Smooth muscle cell (in vitro differentiated cells): ENCODE data around the gene PSAP. TPM values are rescaled to one million over a fixed set of nuclear protein-coding genes. Genes with fewer than 3 reads are reported as not detected.

Experiments used
- DNase-seq: peaks from one replicate; lab custom pipeline; 2025; ENCODE audit not compliant: unreplicated experiment; lab: John Stamatoyannopoulos, UW
- H2AFZ ChIP-seq: fragments of 200-600 bp; sonication (generic); 2 replicates; pipeline ENCODE4 v1.6.0; 2016; ENCODE audit warnings: antibody characterized with exemption, low read depth, mild to moderate bottlenecking
- H3F3A ChIP-seq: fragments of 200-600 bp; sonication (generic); 2 replicates; pipeline ENCODE4 v1.6.0; 2017; ENCODE audit warnings: antibody characterized with exemption, low read depth
- H3K27ac ChIP-seq: fragments of 200-600 bp; sonication (generic); 2 replicates; pipeline ENCODE4 v1.5.1; 2016; ENCODE audit warnings: low read depth, mild to moderate bottlenecking
- H3K27me3 ChIP-seq: fragments of 200-600 bp; sonication (generic); 2 replicates; pipeline ENCODE4 v1.6.1; 2016; ENCODE audit warnings: low read depth, mild to moderate bottlenecking
- H3K36me3 ChIP-seq: fragments of 200-600 bp; sonication (generic); 2 replicates; pipeline ENCODE4 v1.5.1; 2016; ENCODE audit warnings: low read depth
- H3K4me1 ChIP-seq: fragments of 200-600 bp; sonication (generic); 2 replicates; pipeline ENCODE4 v1.5.1; 2016; ENCODE audit warnings: low read depth
- H3K4me2 ChIP-seq: fragments of 200-600 bp; sonication (generic); 2 replicates; pipeline ENCODE4 v1.6.0; 2016; ENCODE audit warnings: mild to moderate bottlenecking
- H3K4me3 ChIP-seq: fragments of 200-600 bp; sonication (generic); 2 replicates; pipeline ENCODE4 v1.5.1; 2016; ENCODE audit warnings: mild to moderate bottlenecking
- H3K79me2 ChIP-seq: fragments of 200-600 bp; sonication (generic); 2 replicates; pipeline ENCODE4 v1.6.0; 2016; ENCODE audit warnings: low read depth, mild to moderate bottlenecking
- H3K9ac ChIP-seq: fragments of 200-600 bp; sonication (generic); 2 replicates; pipeline ENCODE4 v1.6.0; 2016; ENCODE audit warnings: low read depth
- H3K9me3 ChIP-seq: fragments of 200-600 bp; sonication (generic); replicated peaks from 2 replicates; pipeline ENCODE4 v1.5.1; 2016; ENCODE audit warnings: low read depth
- H4K20me1 ChIP-seq: fragments of 200-600 bp; sonication (generic); 2 replicates; pipeline ENCODE4 v1.6.0; 2016; ENCODE audit warnings: low read depth
- WGBS: methylation state at CpG from one replicate; pipeline ENCODE4 v1.1.7; 2016; ENCODE audit warnings: low lambda C conversion rate; 5-methylcytosine and 5-hydroxymethylcytosine counted together
- polyA plus RNA-seq: library from polyadenylated mRNA; unstranded; fragments of >200 nt; fragmentation: Nextera tagmentation; extraction: Ambion mirVana; gene quantifications from 2 replicates; pipeline ENCODE4 v1.2.1, GENCODE V29; 2016
- total RNA-seq: library from RNA; depleted of rRNA; stranded (reverse); fragments of >200 nt; gene quantifications from 2 replicates; pipeline ENCODE4 v1.2.3, GENCODE V29; 2014
- TF ChIP-seq, protein P1 (sequence below): fragments of 200-600 bp; sonication (generic); IDR thresholded peaks from 2 replicates; pipeline ENCODE4 v1.5.1; 2017; ENCODE audit warnings: borderline replicate concordance, mild to moderate bottlenecking, antibody characterized with exemption; ENCODE audit not compliant: insufficient read depth, poor library complexity, severe bottlenecking

PSAP gene
- total and polyA plus RNA-seq, 2 experiments from 2014 or later: 282 to 500 TPM

DNA sequence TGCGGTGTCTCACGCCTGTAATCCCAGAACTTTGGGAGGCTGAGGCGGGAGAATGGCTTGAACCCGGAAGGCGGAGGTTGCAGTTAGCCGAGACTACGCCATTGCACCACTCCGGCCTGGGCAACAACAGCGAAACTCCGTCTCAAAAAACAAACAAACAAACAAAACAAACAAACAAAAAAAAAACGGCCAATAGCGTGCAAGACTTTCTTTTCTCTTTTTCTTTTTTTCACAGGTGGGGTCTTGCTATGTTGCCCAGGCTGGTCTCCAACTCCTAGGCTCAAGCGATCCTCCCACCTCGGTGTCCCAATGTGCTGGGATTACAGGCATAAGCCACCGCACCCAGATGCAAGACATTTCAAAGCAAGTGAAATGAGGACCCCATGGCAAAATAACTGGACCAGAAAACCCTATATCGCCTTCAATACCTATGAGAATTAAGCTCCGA, 1.6 kb downstream of the PSAP start:
- no peaks in the 10 kb centered on the region for H3K36me3 ChIP-seq
- H3K4me3 ChIP-seq: peak overlapping the region; percentile 87
- H3F3A ChIP-seq: no peaks in the 10 kb centered on the region
- 97% methylated on average over 17 of the region's 17 CpGs for WGBS
- no peaks in the 10 kb centered on the region for H3K27me3 ChIP-seq
- peaks cover 24% of the 10 kb centered on the region for H3K4me1 ChIP-seq
- H3K79me2 ChIP-seq: peaks cover 64% of the 10 kb centered on the region
- H3K4me2 ChIP-seq: peak overlapping the region; percentile 98
- peaks cover 57% of the 10 kb centered on the region for H4K20me1 ChIP-seq
- no peak overlapping the region for H3K27ac ChIP-seq
- no peak overlapping the region for H3K9ac ChIP-seq
- no peak for DNase-seq
- H3K9me3 ChIP-seq: no peaks in the 10 kb centered on the region
- TF ChIP-seq, protein P1, sequence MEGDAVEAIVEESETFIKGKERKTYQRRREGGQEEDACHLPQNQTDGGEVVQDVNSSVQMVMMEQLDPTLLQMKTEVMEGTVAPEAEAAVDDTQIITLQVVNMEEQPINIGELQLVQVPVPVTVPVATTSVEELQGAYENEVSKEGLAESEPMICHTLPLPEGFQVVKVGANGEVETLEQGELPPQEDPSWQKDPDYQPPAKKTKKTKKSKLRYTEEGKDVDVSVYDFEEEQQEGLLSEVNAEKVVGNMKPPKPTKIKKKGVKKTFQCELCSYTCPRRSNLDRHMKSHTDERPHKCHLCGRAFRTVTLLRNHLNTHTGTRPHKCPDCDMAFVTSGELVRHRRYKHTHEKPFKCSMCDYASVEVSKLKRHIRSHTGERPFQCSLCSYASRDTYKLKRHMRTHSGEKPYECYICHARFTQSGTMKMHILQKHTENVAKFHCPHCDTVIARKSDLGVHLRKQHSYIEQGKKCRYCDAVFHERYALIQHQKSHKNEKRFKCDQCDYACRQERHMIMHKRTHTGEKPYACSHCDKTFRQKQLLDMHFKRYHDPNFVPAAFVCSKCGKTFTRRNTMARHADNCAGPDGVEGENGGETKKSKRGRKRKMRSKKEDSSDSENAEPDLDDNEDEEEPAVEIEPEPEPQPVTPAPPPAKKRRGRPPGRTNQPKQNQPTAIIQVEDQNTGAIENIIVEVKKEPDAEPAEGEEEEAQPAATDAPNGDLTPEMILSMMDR: no peak
- H2AFZ ChIP-seq: no peak overlapping the region

DNA sequence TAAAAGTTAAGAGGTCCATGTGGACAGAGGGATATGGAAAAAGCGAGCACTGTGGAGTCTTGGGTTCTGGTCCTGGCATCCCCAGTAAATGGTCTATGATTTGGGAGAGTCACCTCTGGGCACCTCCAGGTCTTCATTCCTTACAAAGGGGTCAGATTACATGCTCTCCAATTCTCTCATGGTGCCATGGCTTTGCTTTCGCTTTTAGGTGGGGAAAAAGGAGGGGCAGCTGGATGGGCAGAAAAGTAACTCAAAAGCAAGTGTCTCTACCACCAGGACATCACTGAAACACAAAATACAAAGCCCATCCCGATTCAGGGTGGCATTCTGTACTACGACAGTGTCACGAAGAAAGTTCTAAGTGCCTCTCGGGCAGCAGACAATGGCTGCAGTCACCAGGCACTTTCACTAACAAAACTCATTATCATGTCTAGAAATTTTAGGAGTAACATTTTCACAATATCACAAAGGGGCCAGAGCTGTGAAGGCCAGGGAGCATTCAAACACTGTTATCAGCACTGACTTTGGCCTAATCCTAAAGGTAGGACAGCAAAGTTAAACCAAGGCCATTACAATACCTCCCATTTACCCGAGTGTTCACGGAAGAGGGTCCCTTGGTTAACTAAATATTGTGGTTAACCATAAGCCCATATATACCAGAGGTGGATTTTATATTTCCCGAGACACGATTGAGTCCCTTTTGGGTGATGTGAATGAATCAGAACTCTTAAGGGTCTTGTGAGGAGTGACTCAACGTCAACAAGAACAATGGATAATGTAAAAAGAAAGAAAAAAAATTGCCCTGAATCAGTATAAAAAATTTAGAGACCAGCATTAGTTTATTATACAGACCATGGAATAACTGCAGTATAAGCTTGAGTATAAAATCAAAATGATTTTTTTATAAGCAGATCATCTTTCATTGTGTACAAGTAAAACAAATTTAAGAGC, 2.5 kb downstream of the PSAP start:
- Histone ChIP-seq H3K4me1 (peaks cover 24% of the 10 kb centered on the region), H3K4me3 (peak overlapping the region; percentile 87), H3K79me2 (peaks cover 73% of the 10 kb centered on the region), H3K36me3 (no peaks in the 10 kb centered on the region), H3K27me3 (no peaks in the 10 kb centered on the region), H2AFZ (no peak overlapping the region), H4K20me1 (peaks cover 66% of the 10 kb centered on the region), H3K9me3 (no peaks in the 10 kb centered on the region), H3K9ac (no peak overlapping the region), H3F3A (no peaks in the 10 kb centered on the region), H3K27ac (peak overlapping the region; percentile 30), H3K4me2 (peak overlapping the region; percentile 98)
- TF ChIP-seq, protein P1: no peak
- DNase-seq: no peak
- 79% methylated on average over 11 of the region's 11 CpGs for WGBS

DNA sequence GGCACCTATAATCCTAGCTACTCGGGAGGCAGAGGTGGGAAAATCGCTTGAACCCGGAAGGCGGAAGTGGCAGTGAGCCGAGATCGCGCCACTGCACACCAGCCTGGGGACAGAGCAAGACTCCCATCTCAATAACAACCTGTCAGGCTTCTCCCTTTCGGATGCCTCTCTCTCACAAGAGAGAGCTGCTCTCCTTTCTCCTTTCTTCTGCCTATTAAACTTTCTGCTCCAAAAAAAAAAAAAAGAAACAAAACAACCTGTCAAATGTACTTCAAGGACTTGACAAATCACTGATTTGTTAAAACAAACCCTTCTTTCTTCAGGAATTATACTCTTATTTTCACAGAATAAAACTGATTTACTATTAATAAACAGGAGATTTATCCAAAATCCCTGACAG, 3.6 kb downstream of the PSAP start:
- no peak overlapping the region for H3K4me2 ChIP-seq
- H3K9me3 ChIP-seq: no peaks in the 10 kb centered on the region
- no peaks in the 10 kb centered on the region for H3F3A ChIP-seq
- H2AFZ ChIP-seq: no peak overlapping the region
- no peak overlapping the region for H3K9ac ChIP-seq
- peaks cover 78% of the 10 kb centered on the region for H4K20me1 ChIP-seq
- peaks cover 24% of the 10 kb centered on the region for H3K4me1 ChIP-seq
- TF ChIP-seq, protein P1: no peak
- WGBS: 93% methylated on average over 8 of the region's 8 CpGs
- peaks cover 85% of the 10 kb centered on the region for H3K79me2 ChIP-seq
- DNase-seq: no peak
- H3K27ac ChIP-seq: no peak overlapping the region
- no peaks in the 10 kb centered on the region for H3K36me3 ChIP-seq
- H3K27me3 ChIP-seq: no peaks in the 10 kb centered on the region
- H3K4me3 ChIP-seq: no peak overlapping the region

DNA sequence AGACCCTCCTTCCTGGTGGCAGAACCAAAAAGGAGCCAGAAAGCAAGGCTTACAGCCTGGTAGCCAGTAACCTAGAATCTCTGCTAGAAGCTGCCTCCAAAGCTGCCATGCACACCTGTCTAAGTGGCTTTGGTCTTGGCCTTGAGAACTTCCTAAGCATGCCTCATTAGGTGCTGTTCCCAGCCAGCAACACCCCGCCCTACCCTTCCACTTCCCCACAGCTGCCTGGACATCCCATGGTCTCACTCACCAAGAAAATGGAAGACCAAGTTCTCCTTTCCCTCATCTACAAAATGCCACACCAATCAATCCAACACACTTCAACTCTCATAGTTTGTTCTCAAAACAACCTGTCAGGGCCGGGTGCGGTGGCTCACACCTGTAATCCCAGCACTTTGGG, 4.2 kb downstream of the PSAP start:
- TF ChIP-seq, protein P1: no peak
- 97% methylated on average over 3 of the region's 3 CpGs for WGBS

More for the DNA sequence above, 4.2 kb downstream of the PSAP start:
- H3K27me3 ChIP-seq: no peaks in the 10 kb centered on the region
- DNase-seq: no peak
- peaks cover 84% of the 10 kb centered on the region for H4K20me1 ChIP-seq
- no peaks in the 10 kb centered on the region for H3K36me3 ChIP-seq
- no peak overlapping the region for H3K4me3 ChIP-seq
- H3K9me3 ChIP-seq: no peaks in the 10 kb centered on the region
- H3K9ac ChIP-seq: no peak overlapping the region
- H3F3A ChIP-seq: no peaks in the 10 kb centered on the region
- no peak overlapping the region for H3K27ac ChIP-seq
- H2AFZ ChIP-seq: no peak overlapping the region
- peaks cover 91% of the 10 kb centered on the region for H3K79me2 ChIP-seq
- no peak overlapping the region for H3K4me2 ChIP-seq
- peaks cover 24% of the 10 kb centered on the region for H3K4me1 ChIP-seq
